Smooth muscle cell of bladder (primary cell): ENCODE results near the gene RAD50. TPM values are rescaled to one million over a fixed set of nuclear protein-coding genes. Genes with fewer than 3 reads are reported as not detected.

Experiments used
- total RNA-seq: library from RNA; depleted of rRNA; stranded (reverse); fragments of >200 nt; gene quantifications from 2 replicates; pipeline ENCODE4 v1.2.3, GENCODE V29; 2014

RAD50 gene
- 26.5 and 31.0 TPM in 2 replicates for total RNA-seq

GRCh38 chr5:132556763-132557477 lies at the start of gene RAD50:
RAD50 (plus strand) TSS chr5:132556977; CDS start chr5:132557325, 348 bp downstream.

DNA sequence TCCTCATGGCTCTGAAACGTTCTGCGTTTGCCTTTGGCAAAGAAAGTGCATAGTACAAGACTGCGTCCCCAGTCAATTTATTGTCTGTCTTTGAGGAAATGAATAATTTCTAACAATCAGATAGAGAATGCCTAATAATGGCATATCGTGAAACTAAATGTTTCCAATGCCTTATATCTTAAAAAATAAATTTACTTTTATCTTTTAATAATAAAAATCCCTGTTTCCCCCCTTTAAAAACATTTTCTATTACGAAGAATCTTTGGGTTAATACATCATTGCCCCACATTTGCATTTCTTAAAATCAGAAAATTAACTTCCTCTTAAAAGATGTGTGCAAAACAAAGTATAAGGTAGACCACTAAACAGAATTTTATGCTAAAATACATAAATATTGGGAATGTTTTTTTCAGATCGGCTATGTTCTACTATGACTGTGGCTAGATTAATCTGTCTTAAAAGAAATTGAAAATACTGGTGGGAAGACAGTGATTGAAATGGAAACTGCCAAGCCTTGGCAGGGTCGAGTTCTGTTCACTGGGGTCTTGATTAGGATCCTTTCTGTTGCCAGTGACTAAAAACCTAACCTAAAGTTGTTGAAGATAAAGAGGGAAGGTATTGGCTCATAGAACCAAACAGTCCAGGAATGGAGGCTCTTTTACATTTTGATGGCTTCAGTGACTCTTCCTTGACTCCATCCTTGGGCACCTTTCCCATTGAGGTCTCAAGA lies 13.1 kb upstream of the RAD50 start, which contains the start of gene IL5:
TSS of gene IL5 (minus strand) at position 51 of the 730 bp plus-strand sequence. CDS start at position 7, 44 bp downstream.

DNA sequence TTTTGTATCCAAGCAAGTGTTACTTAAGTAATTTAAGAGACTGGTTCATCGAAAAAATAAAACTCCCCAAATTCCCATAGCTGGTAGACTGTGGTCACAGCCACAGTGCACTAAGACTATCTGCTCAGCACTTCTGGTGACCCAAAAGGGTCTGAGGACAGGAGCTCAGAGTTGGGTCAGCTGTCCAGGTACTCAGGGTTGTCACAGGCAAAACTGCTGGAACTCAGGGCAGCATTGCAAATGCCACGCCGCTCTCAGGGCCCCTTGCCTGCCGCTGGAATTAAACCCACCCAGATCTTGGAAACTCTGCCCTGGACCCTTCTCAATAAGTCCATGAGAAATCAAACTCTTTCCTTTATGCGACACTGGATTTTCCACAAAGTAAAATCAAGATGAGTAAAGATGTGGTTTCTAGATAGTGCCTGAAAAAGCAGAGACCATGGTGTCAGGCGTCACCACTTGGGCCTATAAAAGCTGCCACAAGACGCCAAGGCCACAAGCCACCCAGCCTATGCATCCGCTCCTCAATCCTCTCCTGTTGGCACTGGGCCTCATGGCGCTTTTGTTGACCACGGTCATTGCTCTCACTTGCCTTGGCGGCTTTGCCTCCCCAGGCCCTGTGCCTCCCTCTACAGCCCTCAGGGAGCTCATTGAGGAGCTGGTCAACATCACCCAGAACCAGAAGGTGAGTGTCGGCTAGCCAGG lies 101.1 kb downstream of the RAD50 start, which contains the start of gene IL13:
TSS of gene IL13 (plus strand) at position 498 of the 705 bp plus-strand sequence. CDS start at position 512, 14 bp downstream.

GRCh38 chr5:132673939-132674630 lies 117.3 kb downstream of the RAD50 start, which contains the start of gene IL4:
IL4 (plus strand) TSS chr5:132673989; CDS start chr5:132674051, 62 bp downstream.

Other genes with a start within 250 kb of the RAD50 start
- gene SLC22A5, start 187.3 kb upstream of the RAD50 start, total RNA-seq: 4.3 and 5.5 TPM in 2 replicates
- gene IRF1, start 66.2 kb upstream of the RAD50 start, total RNA-seq: 12.3 and 13.8 TPM in 2 replicates
- not detected in 2 replicates for gene IL5, start 13.5 kb upstream of the RAD50 start, total RNA-seq
- gene IL13, start 101.2 kb downstream of the RAD50 start, total RNA-seq: not detected in 2 replicates
- not detected in 2 replicates for gene IL4, start 117.0 kb downstream of the RAD50 start, total RNA-seq
- gene KIF3A, start 180.6 kb downstream of the RAD50 start, total RNA-seq: 7.1 and 9.3 TPM in 2 replicates
- gene CCNI2, start 190.4 kb downstream of the RAD50 start, total RNA-seq: not detected in 2 replicates
- gene SEPTIN8, start 220.3 kb downstream of the RAD50 start, total RNA-seq: 44.2 and 50.6 TPM in 2 replicates